22Rv1 (cell line): ENCODE measurements around the gene ZNF138.

Source experiments
- CTCF ChIP-seq: fragments of 450-650 bp; IDR thresholded peaks from 2 replicates; pipeline ENCODE4 v1.5.1; 2017; ENCODE audit warnings: mild to moderate bottlenecking
- ZFX ChIP-seq: fragments of 450-650 bp; IDR thresholded peaks from 2 replicates; pipeline ENCODE4 v1.6.1; 2017; ENCODE audit warnings: antibody characterized with exemption, borderline replicate concordance

GRCh38 chr7:64849250-64849923 lies 55.2 kb downstream of the ZNF138 start:
- TF ChIP-seq CTCF = no peak
- TF ChIP-seq ZFX = no peak
